Measurements from ENCODE around the gene TGFBR3. TPM values are rescaled to one million over a fixed set of nuclear protein-coding genes. Genes with fewer than 3 reads are reported as not detected.
A peak's percentile ranks its signal among the peaks of the same experiment; 100 is the strongest.

The TGFBR3 gene
- total and polyA plus RNA-seq, 2 of the 13 experiments (the other 11 are each of a cell fraction or from before 2014, with no cell fraction given), result 76.5 to 195 TPM

DNA sequence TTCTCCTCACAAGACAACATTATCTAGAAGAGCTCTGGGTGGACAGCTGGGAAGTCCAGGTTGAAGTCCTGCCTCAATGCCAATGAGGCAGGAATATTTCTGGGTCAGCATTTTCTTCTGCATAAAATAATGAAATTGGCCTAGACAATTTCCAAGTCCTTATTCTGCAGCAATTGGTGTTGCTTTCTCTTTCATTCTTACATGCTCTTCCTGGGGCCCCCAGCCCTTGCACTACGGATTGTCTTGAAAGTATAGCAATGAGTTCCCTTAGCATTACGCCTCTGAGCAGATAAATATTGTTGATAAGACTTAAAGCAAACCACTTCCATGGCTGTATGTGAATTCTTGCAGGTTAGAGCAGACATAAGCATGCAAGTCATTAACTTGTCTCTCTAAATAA is 188.5 kb downstream of the TGFBR3 start:
- H3K9me3 ChIP-seq (ENCODE audit: low read length), result no peaks in the 10 kb centered on the region
- no TSS peak for BruUV-seq (replicated peaks)
- in situ Hi-C loops (cut with HindIII; ENCODE audit: extremely low pct_ligation_motif_present, low pct_unique_long_range_greater_than_20kb), result no loop called here
- intact Hi-C loops (cut with micrococcal nuclease; ENCODE audit: unreplicated experiment), result no loop called here
- TF ChIP-seq HNRNPL (IDR thresholded peaks at IDR 0.05; ENCODE audit: low read depth, low read length) (no peak), MAFF (IDR thresholded peaks at IDR 0.05; ENCODE audit: low read depth, low read length) (peak; percentile 35; the same call in 1 of the 2 replicates), SPEN (CRISPR knock-in tag; IDR thresholded peaks at IDR 0.05; ENCODE audit: low read depth) (no peak), MAFK (conservative IDR thresholded peaks at IDR 0.05 in 1 of 2, IDR thresholded peaks at IDR 0.05 in 1 of 2; ENCODE audit: low read length in 2 of 2) (peak; percentile 54 to 55; a peak in 2 of 4 replicates), THYN1 (CRISPR knock-in tag; IDR thresholded peaks at IDR 0.05; ENCODE audit: borderline replicate concordance, low read depth) (no peak), CBX5 (CRISPR knock-in tag; IDR thresholded peaks at IDR 0.05; ENCODE audit: borderline replicate concordance) (no peak)
- WGBS (ENCODE audit: low lambda C conversion rate), result 97% methylated on average over 2 of the region's 2 CpGs
- no peaks in the 10 kb centered on the region for H3K79me2 ChIP-seq (ENCODE audit: insufficient read depth, low read length)
- no peak for DNase-seq (ENCODE audit: low spot score)
- H2AFZ ChIP-seq (ENCODE audit: low read length), result no peak overlapping the region
- no peak overlapping the region for H3K4me3 ChIP-seq (replicated peaks in 1 of 3; ENCODE audit: insufficient read depth in 1 of 3, low read depth in 2 of 3, low read length in 3 of 3)
- no peaks in the 10 kb centered on the region for H3K27me3 ChIP-seq (ENCODE audit: control insufficient read depth in 1 of 2, insufficient read depth in 2 of 2, low read length in 2 of 2)
- ATAC-seq, result no peak
- POLR2A ChIA-PET, result no interaction called here
- CTCF ChIA-PET (ENCODE audit: low intra/inter-chr PET ratio, low total read pairs), result no interaction called here
- no peak overlapping the region for H3K27ac ChIP-seq (ENCODE audit: extremely low read length, insufficient read depth, low read length)
- H3K4me2 ChIP-seq (ENCODE audit: low read depth, low read length), result no peak overlapping the region
- no peak overlapping the region for H3K9ac ChIP-seq (ENCODE audit: insufficient read depth, low read depth, low read length)
- H3K36me3 ChIP-seq (replicated peaks in 1 of 2; ENCODE audit: control insufficient read depth in 1 of 2, insufficient read depth in 2 of 2, low read length in 2 of 2), result peaks cover 27 to 95% of the 10 kb centered on the region in 2 experiments
- no peaks in the 10 kb centered on the region for H3K4me1 ChIP-seq (ENCODE audit: insufficient read depth, low read length)
- FAIRE-seq, result no peak
- H4K20me1 ChIP-seq (ENCODE audit: insufficient read depth, low read length), result no peaks in the 10 kb centered on the region

DNA sequence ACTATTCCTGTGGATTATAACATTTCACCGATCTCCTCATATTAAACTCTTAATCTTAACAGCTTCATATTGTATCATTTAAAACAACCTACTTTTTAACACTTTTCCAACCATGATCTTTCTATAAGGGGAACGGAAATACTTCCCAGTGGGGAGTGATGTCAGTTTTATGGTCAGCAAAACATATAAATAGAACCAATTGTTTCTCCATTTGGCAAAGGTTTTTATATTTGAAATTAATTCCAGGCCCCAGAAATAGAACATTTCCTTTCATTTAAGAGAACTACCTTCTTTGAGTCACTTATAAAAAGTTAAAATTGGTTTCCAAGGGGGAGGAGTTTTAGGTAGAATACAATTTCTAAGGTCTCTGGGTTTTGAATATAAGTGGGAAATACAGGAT is 189.6 kb downstream of the TGFBR3 start:
- no TSS peak for BruUV-seq (replicated peaks)
- Histone ChIP-seq H3K79me2 (ENCODE audit: insufficient read depth, low read length) (no peaks in the 10 kb centered on the region), H3K36me3 (replicated peaks in 1 of 2; ENCODE audit: control insufficient read depth in 1 of 2, insufficient read depth in 2 of 2, low read length in 2 of 2) (peaks cover 30 to 95% of the 10 kb centered on the region in 2 experiments), H3K9me3 (ENCODE audit: low read length) (no peaks in the 10 kb centered on the region), H3K27me3 (ENCODE audit: control insufficient read depth in 1 of 2, insufficient read depth in 2 of 2, low read length in 2 of 2) (no peaks in the 10 kb centered on the region), H2AFZ (ENCODE audit: low read length) (no peak overlapping the region), H4K20me1 (ENCODE audit: insufficient read depth, low read length) (no peaks in the 10 kb centered on the region), H3K4me2 (ENCODE audit: low read depth, low read length) (no peak overlapping the region), H3K4me3 (replicated peaks in 1 of 3; ENCODE audit: insufficient read depth in 1 of 3, low read depth in 2 of 3, low read length in 3 of 3) (no peak overlapping the region), H3K9ac (ENCODE audit: insufficient read depth, low read depth, low read length) (no peak overlapping the region), H3K4me1 (ENCODE audit: insufficient read depth, low read length) (no peaks in the 10 kb centered on the region), H3K27ac (ENCODE audit: extremely low read length, insufficient read depth, low read length) (no peak overlapping the region)
- ChIA-PET POLR2A (no interaction called here), CTCF (ENCODE audit: low intra/inter-chr PET ratio, low total read pairs) (no interaction called here)
- WGBS (ENCODE audit: low lambda C conversion rate), result 95% methylated on average over 2 of the region's 2 CpGs
- FAIRE-seq, result no peak
- intact Hi-C loops (cut with micrococcal nuclease; ENCODE audit: unreplicated experiment), result no loop called here
- ATAC-seq, result no peak
- in situ Hi-C loops (cut with HindIII; ENCODE audit: extremely low pct_ligation_motif_present, low pct_unique_long_range_greater_than_20kb), result no loop called here
- no peak for DNase-seq (ENCODE audit: low spot score)
- TF ChIP-seq ZFAT (CRISPR knock-in tag; conservative IDR thresholded peaks at IDR 0.05) (no peak), ZNF670 (CRISPR knock-in tag; IDR thresholded peaks at IDR 0.05; ENCODE audit: borderline replicate concordance) (no peak), HOXA9 (CRISPR knock-in tag; IDR thresholded peaks at IDR 0.05; ENCODE audit: borderline replicate concordance) (no peak)
- TF ChIP-seq, protein P1, sequence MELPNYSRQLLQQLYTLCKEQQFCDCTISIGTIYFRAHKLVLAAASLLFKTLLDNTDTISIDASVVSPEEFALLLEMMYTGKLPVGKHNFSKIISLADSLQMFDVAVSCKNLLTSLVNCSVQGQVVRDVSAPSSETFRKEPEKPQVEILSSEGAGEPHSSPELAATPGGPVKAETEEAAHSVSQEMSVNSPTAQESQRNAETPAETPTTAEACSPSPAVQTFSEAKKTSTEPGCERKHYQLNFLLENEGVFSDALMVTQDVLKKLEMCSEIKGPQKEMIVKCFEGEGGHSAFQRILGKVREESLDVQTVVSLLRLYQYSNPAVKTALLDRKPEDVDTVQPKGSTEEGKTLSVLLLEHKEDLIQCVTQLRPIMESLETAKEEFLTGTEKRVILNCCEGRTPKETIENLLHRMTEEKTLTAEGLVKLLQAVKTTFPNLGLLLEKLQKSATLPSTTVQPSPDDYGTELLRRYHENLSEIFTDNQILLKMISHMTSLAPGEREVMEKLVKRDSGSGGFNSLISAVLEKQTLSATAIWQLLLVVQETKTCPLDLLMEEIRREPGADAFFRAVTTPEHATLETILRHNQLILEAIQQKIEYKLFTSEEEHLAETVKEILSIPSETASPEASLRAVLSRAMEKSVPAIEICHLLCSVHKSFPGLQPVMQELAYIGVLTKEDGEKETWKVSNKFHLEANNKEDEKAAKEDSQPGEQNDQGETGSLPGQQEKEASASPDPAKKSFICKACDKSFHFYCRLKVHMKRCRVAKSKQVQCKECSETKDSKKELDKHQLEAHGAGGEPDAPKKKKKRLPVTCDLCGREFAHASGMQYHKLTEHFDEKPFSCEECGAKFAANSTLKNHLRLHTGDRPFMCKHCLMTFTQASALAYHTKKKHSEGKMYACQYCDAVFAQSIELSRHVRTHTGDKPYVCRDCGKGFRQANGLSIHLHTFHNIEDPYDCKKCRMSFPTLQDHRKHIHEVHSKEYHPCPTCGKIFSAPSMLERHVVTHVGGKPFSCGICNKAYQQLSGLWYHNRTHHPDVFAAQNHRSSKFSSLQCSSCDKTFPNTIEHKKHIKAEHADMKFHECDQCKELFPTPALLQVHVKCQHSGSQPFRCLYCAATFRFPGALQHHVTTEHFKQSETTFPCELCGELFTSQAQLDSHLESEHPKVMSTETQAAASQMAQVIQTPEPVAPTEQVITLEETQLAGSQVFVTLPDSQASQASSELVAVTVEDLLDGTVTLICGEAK (IDR thresholded peaks at IDR 0.05), result no peak
- TF ChIP-seq, protein P1 (CRISPR knock-in tag; IDR thresholded peaks at IDR 0.05), result no peak
